Stimulated activated naive CD4-positive, alpha-beta T cell treated with Interleukin-2 at 50 U/mL for 16 hours (primary cell): Measurements from ENCODE around the gene FALEC.
A peak's percentile ranks its signal among the peaks of the same experiment; 100 is the strongest.

Source experiments
- DNase-seq: peaks from one replicate; lab custom pipeline; 2025; lab: John Stamatoyannopoulos, UW

The FALEC gene

GRCh38 chr1:150511985-150512660 is 3.4 kb upstream of the FALEC start:
- no peak for DNase-seq

- DNase-seq: no peak
These were observed 2.7 kb upstream of the FALEC start for GRCh38 chr1:150512846-150513245.

GRCh38 chr1:150513351-150513791 is 2.2 kb upstream of the FALEC start:
- no peak for DNase-seq

DNA sequence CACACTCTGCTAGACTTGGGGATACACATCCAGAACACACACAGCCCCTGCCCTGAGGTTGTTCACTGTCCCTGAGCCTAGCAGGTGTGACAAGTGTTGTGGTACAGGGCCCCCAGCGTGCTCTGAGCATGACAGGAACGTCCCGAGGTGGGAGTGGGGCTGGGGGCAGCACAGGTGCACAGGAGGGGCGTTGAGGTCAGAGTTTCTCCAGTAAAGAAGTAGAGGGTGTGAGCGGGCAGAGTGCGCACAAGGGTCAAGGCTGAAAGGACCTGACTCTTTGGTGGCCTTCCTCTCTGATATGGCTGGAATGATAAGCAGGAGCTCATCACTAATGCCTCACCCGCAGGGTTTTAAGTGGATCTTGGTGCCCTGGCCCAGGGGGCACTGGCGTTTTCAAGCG is 1.3 kb upstream of the FALEC start:
- DNase-seq: no peak

GRCh38 chr1:150514913-150515327 is 632 bp upstream of the FALEC start:
- DNase-seq: no peak

GRCh38 chr1:150516050-150516591 is 569 bp downstream of the FALEC start:
- DNase-seq: peak; percentile 3

- DNase-seq: no peak
These were observed 1.1 kb downstream of the FALEC start for GRCh38 chr1:150516616-150517015.

GRCh38 chr1:150521196-150521968 is 5.8 kb downstream of the FALEC start:
- DNase-seq: no peak

GRCh38 chr1:150525348-150525747 is 9.8 kb downstream of the FALEC start:
- DNase-seq: no peak

GRCh38 chr1:150528196-150528595 is 12.6 kb downstream of the FALEC start:
- no peak for DNase-seq

GRCh38 chr1:150529017-150529416 is 13.5 kb downstream of the FALEC start:
- no peak for DNase-seq

- no peak for DNase-seq
These were observed 15.1 kb downstream of the FALEC start for GRCh38 chr1:150530491-150531159.

- DNase-seq: no peak
These were observed 17.3 kb downstream of the FALEC start for GRCh38 chr1:150532860-150533259.

DNA sequence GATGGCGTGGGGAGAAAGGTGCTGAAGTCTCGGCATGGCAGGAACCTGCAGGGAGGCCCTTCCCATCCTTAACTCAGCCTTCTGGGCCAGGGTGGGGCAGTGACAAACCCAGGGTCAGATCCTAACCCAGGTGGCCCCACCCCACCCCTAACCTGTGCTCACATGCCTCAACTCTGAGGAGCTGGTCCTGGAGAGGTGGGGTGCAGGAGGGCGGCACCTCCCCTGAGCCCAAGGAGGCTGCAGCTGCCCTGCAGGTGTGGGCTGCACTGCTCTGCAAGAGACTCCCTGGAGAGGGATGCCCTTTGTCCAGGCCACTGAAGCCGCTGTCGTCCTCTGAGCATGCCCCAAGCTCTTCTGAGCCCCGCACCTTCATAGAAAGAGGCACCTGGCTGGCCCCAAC is 18.4 kb downstream of the FALEC start:
- DNase-seq: no peak

DNA sequence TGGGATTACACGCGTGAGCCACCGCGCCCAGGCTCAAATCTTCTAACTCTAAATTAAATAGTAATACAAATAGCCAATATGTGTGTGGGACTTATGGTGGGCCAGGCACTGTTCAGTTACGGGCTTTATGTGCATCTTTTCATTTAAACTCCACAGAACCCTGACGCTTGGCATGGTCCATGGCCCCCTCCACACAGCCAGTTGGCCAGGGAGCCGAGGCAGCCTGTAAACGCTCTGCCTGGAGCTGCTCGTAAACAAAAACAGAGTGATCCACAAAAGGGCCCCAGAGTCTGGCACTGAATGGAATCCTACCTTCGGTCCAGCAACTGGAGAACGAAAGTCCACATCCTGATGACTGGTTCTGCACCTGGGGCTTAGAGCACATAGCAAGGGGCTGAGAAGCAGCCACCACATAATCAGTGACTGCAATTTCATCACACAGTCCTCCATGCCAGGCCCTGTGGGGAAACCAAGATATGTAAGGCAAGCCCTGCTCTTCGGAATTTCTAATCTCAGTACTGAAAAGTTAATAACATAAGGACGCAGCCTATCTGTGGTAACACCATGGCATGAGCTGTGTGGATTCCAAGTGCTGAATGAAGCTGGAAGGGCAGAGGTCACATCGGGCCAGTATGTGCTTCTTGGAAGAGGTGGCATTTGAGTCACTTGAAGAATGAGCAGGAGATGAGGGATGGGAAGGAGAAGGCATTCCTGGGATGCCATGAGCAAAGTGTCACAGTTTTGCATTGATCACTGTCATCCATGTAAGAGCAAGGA is 20.1 kb downstream of the FALEC start:
- DNase-seq: no peak

DNA sequence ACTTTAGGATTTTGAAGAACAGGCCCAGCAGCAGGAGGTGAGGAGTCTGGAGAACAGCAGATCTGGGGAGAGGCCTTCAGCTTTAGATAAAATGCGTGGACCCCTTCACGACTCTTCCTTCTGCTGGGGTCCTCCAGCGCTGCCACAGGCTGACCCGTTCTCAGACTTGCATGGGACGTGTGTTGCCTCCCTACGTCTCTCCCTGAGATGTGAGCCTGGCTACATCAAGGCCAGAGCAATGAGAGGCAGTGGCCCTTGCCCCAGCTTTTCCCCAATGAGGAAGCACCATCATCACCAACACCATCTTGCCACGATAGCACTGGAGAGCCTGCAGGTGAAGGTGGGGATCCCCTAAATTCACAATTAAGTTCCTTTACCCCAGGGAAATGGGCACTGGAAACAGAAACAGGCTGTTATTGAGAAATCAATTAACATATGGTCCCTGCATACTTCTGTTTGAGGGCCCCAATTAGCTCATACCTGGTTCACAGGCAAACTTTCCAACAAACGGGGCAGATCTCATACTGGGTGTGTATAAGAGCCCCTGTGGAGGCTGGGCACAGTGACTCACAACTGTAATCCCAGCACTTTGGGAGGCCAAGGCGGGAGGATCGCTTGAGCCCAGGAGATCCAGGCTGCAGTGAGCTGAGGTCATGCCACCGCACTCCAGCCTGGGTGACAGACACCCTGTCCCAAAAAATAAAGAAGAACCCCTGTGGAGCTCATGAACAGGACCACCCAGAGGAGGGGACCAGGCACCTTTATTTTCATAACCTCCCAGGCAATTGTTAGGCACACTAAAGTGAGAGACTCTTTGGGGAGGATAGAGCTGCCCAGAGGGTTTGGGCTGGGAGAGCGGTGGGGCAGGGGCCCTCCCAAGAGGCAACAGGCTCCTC is 21.5 kb downstream of the FALEC start:
- DNase-seq: no peak

- no peak for DNase-seq
These were observed 22.5 kb downstream of the FALEC start for GRCh38 chr1:150537732-150538684.

GRCh38 chr1:150543500-150544143 is 28.1 kb downstream of the FALEC start:
- no peak for DNase-seq

- no peak for DNase-seq
These were observed 28.7 kb downstream of the FALEC start for GRCh38 chr1:150544204-150544603.
